Duodenal mucosa (tissue), 2 donors: Measurements from ENCODE around the gene ANKRD11.

Experiments
- H3K27ac ChIP-seq: one replicate; pipeline ENCODE4 v1.7.0; 2013; ENCODE audit warnings: low read depth, low read length
- H3K27me3 ChIP-seq, 2 donors: one replicate each; pipeline ENCODE4 v1.7.0; 2013; ENCODE audit warnings: low read length in 2 of 2, control low read depth in 1 of 2; ENCODE audit not compliant: insufficient read depth in 2 of 2, control insufficient read depth in 1 of 2
- H3K36me3 ChIP-seq, 2 donors: one replicate each; pipeline ENCODE4 v1.7.0; 2013; ENCODE audit warnings: low read length in 2 of 2, control low read depth in 1 of 2; ENCODE audit not compliant: insufficient read depth in 2 of 2, control insufficient read depth in 1 of 2
- H3K4me1 ChIP-seq, 2 donors: one replicate each; pipeline ENCODE4 v1.7.0; 2013; ENCODE audit warnings: low read length in 2 of 2, control low read depth in 1 of 2; ENCODE audit not compliant: insufficient read depth in 2 of 2, control insufficient read depth in 1 of 2
- H3K4me3 ChIP-seq, 2 donors: one replicate each; pipeline ENCODE4 v1.7.0; 2013; ENCODE audit warnings: low read length in 2 of 2, low read depth in 1 of 2
- H3K9ac ChIP-seq, 2 donors: one replicate each; pipeline ENCODE4 v1.7.0; 2013; ENCODE audit warnings: low read length in 2 of 2, low read depth in 1 of 2
- H3K9me3 ChIP-seq, 2 donors: one replicate each; pipeline ENCODE4 v1.7.0; 2013; ENCODE audit warnings: low read length in 2 of 2, control low read depth in 1 of 2; ENCODE audit not compliant: control insufficient read depth in 1 of 2

Gene ANKRD11

DNA sequence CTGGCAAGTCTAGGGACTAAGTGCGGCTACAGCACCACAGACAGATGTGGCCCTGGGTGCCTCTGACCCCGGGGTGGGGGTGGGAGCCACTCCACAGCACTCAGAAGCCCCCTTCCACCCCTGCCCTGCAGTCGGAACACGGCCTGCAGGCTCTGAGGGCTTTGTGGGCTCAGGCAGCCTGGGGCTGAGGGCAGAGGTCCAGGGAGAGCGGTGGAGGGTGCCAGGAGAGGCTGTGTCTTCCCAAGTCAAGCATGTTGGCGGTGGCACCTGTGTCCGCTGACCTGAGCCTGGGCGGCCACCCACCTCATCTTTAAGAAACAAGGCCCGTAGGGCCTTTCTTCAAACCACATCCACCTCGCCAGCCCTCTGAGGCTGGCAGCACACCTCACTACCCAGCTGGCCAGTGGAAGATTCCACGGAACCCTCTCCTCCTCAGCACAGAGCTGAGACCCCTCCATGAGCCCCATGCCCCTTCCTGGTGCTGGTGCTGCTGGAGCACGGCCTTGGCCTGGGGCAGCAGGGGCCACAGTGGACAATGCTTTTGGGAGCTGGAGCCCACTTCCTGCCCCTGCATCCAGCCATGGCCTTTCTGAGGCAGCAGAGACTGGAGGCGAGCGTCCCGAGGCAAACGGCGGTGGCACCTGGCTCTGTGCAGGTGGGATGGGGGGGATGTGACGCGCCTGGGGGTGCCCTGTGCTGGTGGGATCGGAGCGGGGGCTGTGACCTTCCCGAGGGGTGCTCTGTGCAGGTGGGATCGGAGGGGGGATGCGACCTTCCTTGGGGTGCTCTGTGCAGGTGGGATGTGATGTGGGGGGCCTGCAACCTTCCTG, 195.1 kb downstream of the ANKRD11 start:
- Histone ChIP-seq H3K4me1 (peaks cover 2 to 8% of the 10 kb centered on the region in 2 donors), H3K9ac (no peak overlapping the region), H3K9me3 (no peaks in the 10 kb centered on the region), H3K27ac (no peak overlapping the region), H3K27me3 (no peaks in the 10 kb centered on the region), H3K36me3 (peaks cover 10 to 44% of the 10 kb centered on the region in 2 donors), H3K4me3 (no peak overlapping the region)

DNA sequence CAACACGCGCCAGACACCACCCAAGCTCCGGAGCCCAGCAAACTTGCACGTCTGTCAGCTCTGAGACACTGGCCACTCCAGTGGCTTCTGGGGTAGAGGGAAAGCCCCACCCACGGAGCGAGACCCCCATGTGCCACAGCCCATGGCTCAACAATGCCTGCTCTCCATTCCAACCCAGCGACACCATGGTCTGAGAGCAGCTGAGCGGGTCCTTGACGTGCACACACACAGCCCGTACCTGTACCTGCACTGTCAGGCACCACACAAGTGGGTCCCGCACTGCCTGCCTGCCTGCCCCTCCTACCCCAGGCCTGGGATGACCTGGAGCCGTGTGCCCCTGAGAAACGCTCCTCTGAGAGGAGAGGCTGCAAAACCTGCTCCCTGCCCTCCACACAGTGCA, 195.9 kb downstream of the ANKRD11 start:
- H3K36me3 ChIP-seq = peaks cover 8 to 36% of the 10 kb centered on the region in 2 donors
- no peaks in the 10 kb centered on the region for H3K27me3 ChIP-seq
- peaks cover 0 to 8% of the 10 kb centered on the region in 2 donors for H3K4me1 ChIP-seq
- H3K9ac ChIP-seq = no peak overlapping the region
- no peaks in the 10 kb centered on the region for H3K9me3 ChIP-seq
- no peak overlapping the region for H3K27ac ChIP-seq
- no peak overlapping the region for H3K4me3 ChIP-seq

DNA sequence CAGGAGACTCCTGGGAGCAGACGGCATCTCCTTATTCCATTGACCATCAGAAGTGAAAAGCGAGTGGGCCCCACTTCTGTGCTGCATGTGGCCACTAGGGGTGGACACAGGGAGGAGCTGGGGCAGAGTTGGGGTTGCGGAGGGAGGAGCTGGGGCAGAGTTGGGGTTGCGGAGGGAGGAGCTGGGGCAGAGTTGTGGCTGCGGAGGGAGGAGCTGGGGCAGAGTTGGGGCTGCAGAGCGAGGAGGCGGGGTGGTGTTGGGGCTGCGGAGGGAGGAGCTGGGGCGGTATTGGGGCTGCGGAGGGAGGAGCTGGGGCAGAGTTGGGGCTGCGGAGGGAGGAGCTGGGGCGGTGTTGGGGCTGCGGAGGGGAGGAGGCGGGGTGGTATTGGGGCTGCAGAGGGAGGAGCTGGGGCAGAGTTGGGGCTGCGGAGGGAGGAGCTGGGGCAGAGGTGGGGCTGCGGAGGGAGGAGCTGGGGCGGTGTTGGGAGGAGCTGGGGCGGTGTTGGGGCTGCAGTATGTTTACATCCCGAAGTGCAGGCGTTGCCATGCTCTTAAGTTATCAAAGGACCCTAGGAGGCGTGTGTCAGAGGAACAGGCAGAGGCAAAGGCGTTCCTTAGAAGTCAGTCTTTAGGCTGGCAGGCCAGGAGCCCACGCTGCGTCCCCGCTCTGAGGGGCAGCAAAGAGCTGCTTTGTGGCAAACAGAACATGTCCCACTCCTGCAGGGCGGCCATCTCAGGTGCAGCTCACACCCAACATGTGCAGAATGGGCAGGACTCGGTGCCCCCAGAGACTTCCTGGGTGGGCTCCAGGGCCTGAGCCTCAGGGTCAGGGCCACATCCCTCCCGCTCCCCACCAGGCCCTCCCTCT, 196.9 kb downstream of the ANKRD11 start:
- no peak overlapping the region for H3K27ac ChIP-seq

DNA sequence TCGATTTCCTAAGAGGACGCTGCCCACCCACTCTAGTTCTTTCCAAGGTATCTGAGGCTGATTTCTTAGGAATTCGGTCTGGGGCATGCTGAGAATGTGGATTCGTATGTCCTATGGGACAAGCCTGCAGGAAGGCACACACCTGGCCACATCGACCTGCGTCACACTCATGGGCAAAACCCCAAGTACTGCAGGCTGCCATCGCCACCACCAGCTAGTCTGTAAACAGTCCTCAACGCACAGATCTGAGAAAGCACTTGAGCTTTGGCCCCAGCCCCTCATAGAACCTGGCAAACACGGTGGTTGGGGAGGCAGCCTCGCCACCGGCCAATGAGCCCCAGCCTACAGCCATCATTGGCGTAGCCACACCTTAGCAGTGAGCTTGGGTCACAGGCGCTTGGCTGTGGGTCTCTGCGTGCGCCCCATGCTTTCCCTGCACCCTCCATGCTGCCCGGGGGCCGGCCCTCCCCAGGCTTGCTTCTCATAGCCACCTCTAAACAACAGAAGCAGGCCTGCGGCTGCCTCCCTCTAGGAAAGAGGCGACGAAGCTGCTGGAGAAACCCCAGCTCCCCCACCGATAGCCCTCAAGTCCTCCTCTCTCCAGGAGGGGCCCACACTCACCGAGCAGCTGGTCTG, 197.8 kb downstream of the ANKRD11 start:
- Histone ChIP-seq H3K27ac (no peak overlapping the region), H3K4me1 (peaks cover 0 to 8% of the 10 kb centered on the region in 2 donors), H3K9me3 (no peaks in the 10 kb centered on the region), H3K4me3 (no peak overlapping the region), H3K36me3 (peaks cover 23 to 39% of the 10 kb centered on the region in 2 donors), H3K9ac (no peak overlapping the region), H3K27me3 (no peaks in the 10 kb centered on the region)

More for the DNA sequence above, 196.9 kb downstream of the ANKRD11 start:
- peaks cover 0 to 8% of the 10 kb centered on the region in 2 donors for H3K4me1 ChIP-seq
- H3K9me3 ChIP-seq = no peaks in the 10 kb centered on the region
- H3K4me3 ChIP-seq = no peak overlapping the region
- H3K27me3 ChIP-seq = no peaks in the 10 kb centered on the region
- peaks cover 14 to 38% of the 10 kb centered on the region in 2 donors for H3K36me3 ChIP-seq
- no peak overlapping the region for H3K9ac ChIP-seq

DNA sequence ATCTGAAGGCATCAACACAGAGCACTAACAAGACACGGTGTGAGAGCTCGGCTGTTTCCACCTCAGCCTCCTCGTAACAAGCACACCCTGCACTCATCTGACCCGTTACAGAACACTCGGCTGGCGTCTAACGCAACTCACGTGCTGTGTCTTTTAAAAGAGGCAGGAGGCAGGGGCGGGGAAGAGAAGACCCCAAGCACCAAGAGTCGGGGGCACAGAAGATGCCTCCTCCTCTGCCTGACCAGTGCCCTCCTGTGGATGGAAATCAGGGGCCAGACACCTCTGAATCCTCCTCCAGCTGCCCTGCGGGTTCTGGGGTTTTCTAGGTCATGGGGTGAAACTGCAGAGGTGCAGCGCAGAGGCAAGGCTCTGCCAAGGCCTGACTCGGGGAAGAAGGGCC, 198.6 kb downstream of the ANKRD11 start:
- H3K27ac ChIP-seq = no peak overlapping the region

GRCh38 chr16:89291363-89291762, 199.0 kb downstream of the ANKRD11 start:
- Histone ChIP-seq H3K4me3 (no peak overlapping the region), H3K9me3 (no peaks in the 10 kb centered on the region), H3K27ac (no peak overlapping the region), H3K36me3 (peaks cover 26 to 42% of the 10 kb centered on the region in 2 donors), H3K27me3 (no peaks in the 10 kb centered on the region), H3K4me1 (peaks cover 0 to 8% of the 10 kb centered on the region in 2 donors), H3K9ac (no peak overlapping the region)

More for the DNA sequence above, 198.6 kb downstream of the ANKRD11 start:
- Histone ChIP-seq H3K9me3 (no peaks in the 10 kb centered on the region), H3K36me3 (peaks cover 24 to 39% of the 10 kb centered on the region in 2 donors), H3K4me3 (no peak overlapping the region), H3K4me1 (peaks cover 0 to 8% of the 10 kb centered on the region in 2 donors), H3K27me3 (no peaks in the 10 kb centered on the region), H3K9ac (no peak overlapping the region)

DNA sequence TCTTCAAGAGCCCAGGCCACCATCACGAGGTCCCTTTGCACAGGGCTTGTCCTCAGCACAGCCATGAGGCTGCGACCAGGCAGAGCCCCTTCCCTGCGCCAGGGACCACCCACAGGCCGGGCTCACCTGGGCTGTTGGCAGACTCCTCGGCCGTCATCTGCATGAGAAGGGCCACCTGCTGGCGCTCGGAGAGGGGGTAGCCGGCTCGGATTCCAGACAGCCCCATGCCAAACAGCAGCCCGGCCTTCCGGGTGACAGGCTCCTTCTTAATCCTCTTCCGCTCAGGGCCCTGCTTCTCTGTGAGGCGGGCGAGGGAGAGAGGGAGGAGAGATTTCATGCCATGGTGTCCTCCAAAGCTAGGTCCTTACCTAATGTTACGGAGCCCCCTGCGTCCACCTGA, 199.5 kb downstream of the ANKRD11 start:
- Histone ChIP-seq H3K9me3 (no peaks in the 10 kb centered on the region), H3K36me3 (peaks cover 31 to 46% of the 10 kb centered on the region in 2 donors), H3K9ac (no peak overlapping the region), H3K4me1 (peaks cover 0 to 8% of the 10 kb centered on the region in 2 donors), H3K27me3 (no peaks in the 10 kb centered on the region), H3K27ac (no peak overlapping the region), H3K4me3 (no peak overlapping the region)

DNA sequence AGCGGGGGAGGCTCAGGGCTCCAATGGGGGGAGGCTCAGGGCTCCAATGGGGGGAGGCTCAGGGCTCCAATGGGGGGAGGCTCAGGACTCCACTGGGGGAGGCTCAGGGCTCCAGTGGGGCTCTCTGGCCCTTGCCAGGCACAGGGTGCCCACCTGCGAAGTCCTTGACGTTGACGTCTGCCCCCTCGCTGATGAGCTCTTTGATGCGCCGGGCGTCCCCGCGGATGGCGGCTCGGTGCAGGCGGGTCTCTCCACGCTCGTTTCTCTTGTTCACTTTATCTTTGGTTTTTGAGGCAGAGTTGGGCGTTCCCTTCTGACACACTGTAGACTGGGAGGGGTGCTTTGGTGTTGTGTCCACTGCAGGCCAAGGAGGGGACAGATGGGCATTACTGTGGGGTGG, 199.9 kb downstream of the ANKRD11 start:
- Histone ChIP-seq H3K27ac (no peak overlapping the region), H3K4me3 (no peak overlapping the region), H3K27me3 (no peaks in the 10 kb centered on the region), H3K9ac (no peak overlapping the region), H3K9me3 (no peaks in the 10 kb centered on the region), H3K4me1 (peaks cover 0 to 8% of the 10 kb centered on the region in 2 donors), H3K36me3 (peaks cover 35 to 51% of the 10 kb centered on the region in 2 donors)

GRCh38 chr16:89289428-89290395, 200.6 kb downstream of the ANKRD11 start:
- Histone ChIP-seq H3K4me1 (peaks cover 0 to 8% of the 10 kb centered on the region in 2 donors), H3K27me3 (no peaks in the 10 kb centered on the region), H3K4me3 (no peak overlapping the region), H3K27ac (no peak overlapping the region), H3K9ac (no peak overlapping the region), H3K9me3 (no peaks in the 10 kb centered on the region), H3K36me3 (peaks cover 42 to 58% of the 10 kb centered on the region in 2 donors)
